ENCODE results near the gene VTCN1.

DNA sequence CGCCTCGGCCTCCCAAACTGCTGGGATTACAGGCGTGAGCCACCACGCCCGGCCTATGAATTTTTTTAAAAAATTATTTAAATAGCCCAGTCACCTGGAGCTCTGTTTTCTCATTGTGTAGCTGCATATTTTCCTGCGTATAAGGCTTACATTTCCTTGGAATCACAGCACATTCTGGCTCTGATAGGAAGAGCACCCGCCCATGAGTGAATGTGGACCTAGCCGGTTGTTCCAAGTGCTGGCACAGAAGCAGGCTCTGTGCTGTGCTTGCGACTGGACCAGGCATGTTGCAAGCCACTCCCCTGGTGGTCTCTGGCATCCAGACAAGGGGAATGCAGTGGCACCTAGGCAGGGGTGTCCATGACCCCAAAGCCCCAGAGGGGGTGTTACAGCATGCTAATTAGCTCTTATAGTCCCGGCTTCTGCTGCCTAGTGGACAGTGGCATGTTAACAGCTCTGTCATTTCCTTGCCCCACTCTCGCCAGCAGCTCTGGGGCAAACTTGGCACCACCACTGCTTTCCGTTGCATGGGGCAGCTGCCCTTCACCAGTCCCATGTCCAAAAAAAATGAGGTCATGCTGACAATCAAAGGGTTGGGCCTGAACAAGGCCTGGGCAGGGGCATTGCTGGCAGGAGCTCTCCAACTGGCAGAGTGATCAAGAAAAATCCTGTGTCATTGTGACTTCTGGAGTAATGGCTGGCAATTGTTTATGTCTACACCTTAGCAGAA is 5.2 kb upstream of the VTCN1 start:
- no peak for TF ChIP-seq POLR2AphosphoS5 (IDR thresholded peaks at IDR 0.05; ENCODE audit: low read depth, low read length)
- no peak for TF ChIP-seq POLR2A (IDR thresholded peaks at IDR 0.05; ENCODE audit: low read depth, low read length)
- TF ChIP-seq TAF1 (IDR thresholded peaks at IDR 0.05; ENCODE audit: low read depth, low read length), result no peak
- TF ChIP-seq POU2F2 (IDR thresholded peaks at IDR 0.05; ENCODE audit: low read depth, low read length), result no peak
